CD14-positive monocyte (primary cell): ENCODE results near the gene TENM3. TPM values are rescaled to one million over a fixed set of nuclear protein-coding genes. Genes with fewer than 3 reads are reported as not detected.

Source experiments
- DNase-seq, 3 donors: peaks; one replicate each; pipeline ENCODE4 v3.0.0-alpha.2; 2011 to 2022
- H2AFZ ChIP-seq: 2 replicates; pipeline ENCODE4 v1.6.0; 2012; ENCODE audit warnings: mild to moderate bottlenecking, low read depth, low read length, inconsistent platforms; ENCODE audit not compliant: insufficient read depth, poor library complexity, severe bottlenecking
- H3K27ac ChIP-seq, 2 donors: 1 replicate in 1 of 2; 2 replicates in 1 of 2; pipeline ENCODE4 v1.5.1; 2012 to 2013; ENCODE audit warnings: low read length in 2 of 2, control low read depth in 1 of 2, inconsistent platforms in 1 of 2, low read depth in 1 of 2, mild to moderate bottlenecking in 1 of 2
- H3K27me3 ChIP-seq, 2 donors: one replicate each; pipeline versions ENCODE4 v1.6.0 to v1.6.1; 2011 to 2013; ENCODE audit warnings: low read length in 2 of 2; ENCODE audit not compliant: control insufficient read depth in 2 of 2, insufficient read depth in 2 of 2
- H3K36me3 ChIP-seq, 2 donors: replicated peaks in 1 of 2; 1 replicate in 1 of 2; 2 replicates in 1 of 2; pipeline versions ENCODE4 v1.5.1 to v1.6.1; 2012 to 2013; ENCODE audit warnings: low read length in 2 of 2, control low read depth in 1 of 2, inconsistent platforms in 1 of 2, mild to moderate bottlenecking in 1 of 2; ENCODE audit not compliant: insufficient read depth in 2 of 2, control insufficient read depth in 1 of 2
- H3K4me1 ChIP-seq, 2 donors: 1 replicate in 1 of 2; 2 replicates in 1 of 2; pipeline versions ENCODE4 v1.5.1 to v1.6.1; 2012 to 2013; ENCODE audit warnings: low read length in 2 of 2, control low read depth in 1 of 2, inconsistent platforms in 1 of 2, mild to moderate bottlenecking in 1 of 2, moderate library complexity in 1 of 2; ENCODE audit not compliant: insufficient read depth in 2 of 2, control insufficient read depth in 1 of 2
- H3K4me2 ChIP-seq: replicated peaks from 2 replicates; pipeline ENCODE3; 2012; ENCODE audit warnings: low read length, moderate library complexity, mild to moderate bottlenecking; ENCODE audit not compliant: poor library complexity, severe bottlenecking; ENCODE audit errors: extremely low read depth
- H3K4me3 ChIP-seq, 3 experiments: fragments of 200-600 bp in 1 of 3; sonication (generic) in 1 of 3; replicated peaks in 1 of 3; 1 replicate in 2 of 3; 2 replicates in 1 of 3; pipeline ENCODE4 v1.5.1; 2011 to 2013; ENCODE audit warnings: low read length in 3 of 3, mild to moderate bottlenecking in 3 of 3, control low read depth in 2 of 3, low read depth in 2 of 3, inconsistent platforms in 1 of 3, moderate library complexity in 1 of 3
- H3K79me2 ChIP-seq: 2 replicates; pipeline ENCODE4 v1.6.0; 2012; ENCODE audit warnings: mild to moderate bottlenecking, control low read depth, inconsistent platforms, low read length, moderate library complexity; ENCODE audit not compliant: insufficient read depth
- H3K9ac ChIP-seq: 2 replicates; pipeline ENCODE4 v1.6.0; 2017; ENCODE audit warnings: low read length, mild to moderate bottlenecking; ENCODE audit not compliant: insufficient read depth, poor library complexity, severe bottlenecking
- H3K9me3 ChIP-seq, 2 donors: replicated peaks in 1 of 2; 1 replicate in 1 of 2; 2 replicates in 1 of 2; pipeline versions ENCODE4 v1.5.1 to v1.6.1; 2012 to 2013; ENCODE audit warnings: low read length in 2 of 2, control low read depth in 1 of 2; ENCODE audit not compliant: control insufficient read depth in 1 of 2, insufficient read depth in 1 of 2
- H4K20me1 ChIP-seq: 2 replicates; pipeline ENCODE4 v1.6.0; 2012; ENCODE audit warnings: mild to moderate bottlenecking, low read length, control low read depth, moderate library complexity; ENCODE audit not compliant: insufficient read depth
- H3K27ac Mint-ChIP-seq, 7 donors: one replicate each; pipeline ENCODE4 v1.8.0; 2020; ENCODE audit warnings: mild to moderate bottlenecking in 7 of 7, mixed read lengths in 7 of 7, moderate library complexity in 6 of 7, inconsistent platforms in 2 of 7
- H3K27me3 Mint-ChIP-seq, 3 donors: one replicate each; pipeline ENCODE4 v1.8.0; 2021 to 2022; ENCODE audit warnings: low read depth in 3 of 3, mild to moderate bottlenecking in 3 of 3, mixed read lengths in 3 of 3, moderate library complexity in 3 of 3, inconsistent platforms in 1 of 3
- H3K36me3 Mint-ChIP-seq, 2 donors: one replicate each; pipeline ENCODE4 v1.8.0; 2020; ENCODE audit warnings: mixed read lengths in 2 of 2, inconsistent platforms in 1 of 2, mild to moderate bottlenecking in 1 of 2
- H3K4me1 Mint-ChIP-seq: one replicate; pipeline ENCODE4 v1.8.0; 2020; ENCODE audit warnings: mild to moderate bottlenecking, mixed read lengths
- H3K4me3 Mint-ChIP-seq, 2 donors: one replicate each; pipeline ENCODE4 v1.8.0; 2020; ENCODE audit warnings: mild to moderate bottlenecking in 2 of 2, mixed read lengths in 2 of 2, moderate library complexity in 1 of 2
- H3K9me3 Mint-ChIP-seq, 7 donors: one replicate each; pipeline ENCODE4 v1.8.0; 2020 to 2022; ENCODE audit warnings: mixed read lengths in 7 of 7, mild to moderate bottlenecking in 6 of 7, moderate library complexity in 6 of 7, inconsistent platforms in 2 of 7
- WGBS: methylation state at CpG from one replicate; pipeline ENCODE4 v1.1.5; 2013; ENCODE audit warnings: missing lambda C conversion rate; ENCODE audit not compliant: insufficient coverage; 5-methylcytosine and 5-hydroxymethylcytosine counted together
- intact Hi-C, 2 donors: fragments of 100-400 bp; cut with micrococcal nuclease; formaldehyde crosslinking; loops; one replicate each; pipeline versions ENCODE4 v1.15.0 to v1.15.1; 2023
- polyA plus RNA-seq, 3 donors: library from polyadenylated mRNA; depleted of rRNA in 1 of 3; unstranded in 2 of 3; stranded (reverse) in 1 of 3; fragments of 300-500 nt in 2 of 3; fragments of >200 nt in 1 of 3; fragmentation: Illumina TruSeq in 2 of 3; gene quantifications; 1 replicate in 2 of 3; 2 replicates in 1 of 3; pipeline ENCODE4 v1.2.3, GENCODE V29; 2012 to 2021
- TF ChIP-seq, protein P1 (sequence below): fragments of 200-600 bp; IDR thresholded peaks from one replicate; pipeline ENCODE4 v1.8.0; 2022; ENCODE audit warnings: antibody characterized with exemption, mild to moderate bottlenecking

Gene TENM3
- polyA plus RNA-seq, 3 donors: not detected

- Mint-ChIP-seq H3K36me3 (no peaks in the 10 kb centered on the region), H3K9me3 (peaks cover 0 to 5% (median 0%) of the 10 kb centered on the region in 7 donors), H3K4me3 (no peak overlapping the region), H3K27me3 (peaks cover 0 to 4% (median 0%) of the 10 kb centered on the region in 3 donors), H3K27ac (no peak overlapping the region), H3K4me1 (no peaks in the 10 kb centered on the region)
- peaks cover 0 to 5% of the 10 kb centered on the region in 2 donors for H3K9me3 ChIP-seq
- 86% methylated on average over 5 of the region's 7 CpGs for WGBS
- intact Hi-C loops: no loop called here
- H3K79me2 ChIP-seq: no peaks in the 10 kb centered on the region
- H3K4me2 ChIP-seq: no peak overlapping the region
- no peaks in the 10 kb centered on the region for H3K36me3 ChIP-seq
- H3K4me3 ChIP-seq: no peak overlapping the region
- no peaks in the 10 kb centered on the region for H3K27me3 ChIP-seq
- H3K4me1 ChIP-seq: no peaks in the 10 kb centered on the region
- DNase-seq: no peak
- TF ChIP-seq, protein P1, sequence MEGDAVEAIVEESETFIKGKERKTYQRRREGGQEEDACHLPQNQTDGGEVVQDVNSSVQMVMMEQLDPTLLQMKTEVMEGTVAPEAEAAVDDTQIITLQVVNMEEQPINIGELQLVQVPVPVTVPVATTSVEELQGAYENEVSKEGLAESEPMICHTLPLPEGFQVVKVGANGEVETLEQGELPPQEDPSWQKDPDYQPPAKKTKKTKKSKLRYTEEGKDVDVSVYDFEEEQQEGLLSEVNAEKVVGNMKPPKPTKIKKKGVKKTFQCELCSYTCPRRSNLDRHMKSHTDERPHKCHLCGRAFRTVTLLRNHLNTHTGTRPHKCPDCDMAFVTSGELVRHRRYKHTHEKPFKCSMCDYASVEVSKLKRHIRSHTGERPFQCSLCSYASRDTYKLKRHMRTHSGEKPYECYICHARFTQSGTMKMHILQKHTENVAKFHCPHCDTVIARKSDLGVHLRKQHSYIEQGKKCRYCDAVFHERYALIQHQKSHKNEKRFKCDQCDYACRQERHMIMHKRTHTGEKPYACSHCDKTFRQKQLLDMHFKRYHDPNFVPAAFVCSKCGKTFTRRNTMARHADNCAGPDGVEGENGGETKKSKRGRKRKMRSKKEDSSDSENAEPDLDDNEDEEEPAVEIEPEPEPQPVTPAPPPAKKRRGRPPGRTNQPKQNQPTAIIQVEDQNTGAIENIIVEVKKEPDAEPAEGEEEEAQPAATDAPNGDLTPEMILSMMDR: no peak
- H3K27ac ChIP-seq: no peak overlapping the region
- no peak overlapping the region for H3K9ac ChIP-seq
- H4K20me1 ChIP-seq: no peaks in the 10 kb centered on the region
- H2AFZ ChIP-seq: no peak overlapping the region
Measured at GRCh38 chr4:182420189-182420588, 177.0 kb downstream of the TENM3 start.

- Histone ChIP-seq H2AFZ (no peak overlapping the region), H3K36me3 (no peaks in the 10 kb centered on the region), H3K4me1 (no peaks in the 10 kb centered on the region), H3K27me3 (no peaks in the 10 kb centered on the region), H3K4me2 (no peak overlapping the region), H3K79me2 (no peaks in the 10 kb centered on the region), H3K27ac (no peak overlapping the region), H3K9ac (no peak overlapping the region), H4K20me1 (no peaks in the 10 kb centered on the region), H3K4me3 (no peak overlapping the region), H3K9me3 (peaks cover 0 to 5% of the 10 kb centered on the region in 2 donors)
- Mint-ChIP-seq H3K36me3 (no peaks in the 10 kb centered on the region), H3K9me3 (peaks cover 0 to 6% (median 0%) of the 10 kb centered on the region in 7 donors), H3K4me1 (no peaks in the 10 kb centered on the region), H3K4me3 (no peak overlapping the region), H3K27me3 (peaks cover 0 to 4% (median 0%) of the 10 kb centered on the region in 3 donors), H3K27ac (no peak overlapping the region)
- no peak for DNase-seq
- WGBS: no CpG with 5 or more reads among the region's 5 CpGs
- intact Hi-C loops: no loop called here
- TF ChIP-seq, protein P1: no peak
Measured at GRCh38 chr4:182421753-182422152, 178.6 kb downstream of the TENM3 start.
